Activated B cell treated with CpG ODN at 0.5 μM for 24 hours (primary cell): Measurements from ENCODE around the gene ITGB8. TPM values are rescaled to one million over a fixed set of nuclear protein-coding genes. Genes with fewer than 3 reads are reported as not detected.

Experiments
- ATAC-seq: fragments of 200-7000 bp; cut with Tn5 transposase; one replicate; pipeline ENCODE4 v1.10.0; 2021; ENCODE audit warnings: low read depth, mild to moderate bottlenecking, moderate library complexity
- CTCF ChIA-PET: fragments of 350-600 bp; sonication (Branson Sonifier 250); formaldehyde crosslinking; loops from one replicate; lab custom pipeline; 2021; ENCODE audit warnings: antibody characterized with exemption; lab: Charles Lee
- POLR2A ChIA-PET: fragments of 350-600 bp; sonication (Branson Sonifier 250); formaldehyde crosslinking; loops from one replicate; lab custom pipeline; 2021; ENCODE audit warnings: antibody characterized with exemption; lab: Charles Lee
- DNase-seq: peaks from one replicate; pipeline ENCODE4 v3.0.0; 2022
- H3K27ac Mint-ChIP-seq: one replicate; pipeline ENCODE4 v1.8.0; 2020; ENCODE audit warnings: mixed read lengths
- H3K27me3 Mint-ChIP-seq: one replicate; pipeline ENCODE4 v1.8.0; 2021; ENCODE audit warnings: mixed read lengths
- H3K36me3 Mint-ChIP-seq: one replicate; pipeline ENCODE4 v1.8.0; 2021; ENCODE audit warnings: low read depth, mixed read lengths
- H3K4me1 Mint-ChIP-seq: one replicate; pipeline ENCODE4 v1.8.0; 2021; ENCODE audit warnings: mixed read lengths
- H3K4me3 Mint-ChIP-seq: one replicate; pipeline ENCODE4 v1.8.0; 2020; ENCODE audit warnings: mild to moderate bottlenecking, mixed read lengths
- H3K9me3 Mint-ChIP-seq: one replicate; pipeline ENCODE4 v1.8.0; 2020; ENCODE audit warnings: mixed read lengths
- intact Hi-C: fragments of 100-400 bp; cut with micrococcal nuclease; formaldehyde crosslinking; loops from one replicate; pipeline ENCODE4 v1.15.1; 2024
- total RNA-seq: library from RNA; stranded (reverse); gene quantifications from 2 replicates; pipeline ENCODE4 v1.2.3, GENCODE V29; 2022
- TF ChIP-seq, protein P1 (sequence below): fragments of 200-600 bp; IDR thresholded peaks from one replicate; pipeline ENCODE4 v1.8.0; 2022; ENCODE audit warnings: antibody characterized with exemption, mild to moderate bottlenecking

Gene ITGB8
- total RNA-seq, 1 donor from 2014 or later, result 0.75 TPM

DNA sequence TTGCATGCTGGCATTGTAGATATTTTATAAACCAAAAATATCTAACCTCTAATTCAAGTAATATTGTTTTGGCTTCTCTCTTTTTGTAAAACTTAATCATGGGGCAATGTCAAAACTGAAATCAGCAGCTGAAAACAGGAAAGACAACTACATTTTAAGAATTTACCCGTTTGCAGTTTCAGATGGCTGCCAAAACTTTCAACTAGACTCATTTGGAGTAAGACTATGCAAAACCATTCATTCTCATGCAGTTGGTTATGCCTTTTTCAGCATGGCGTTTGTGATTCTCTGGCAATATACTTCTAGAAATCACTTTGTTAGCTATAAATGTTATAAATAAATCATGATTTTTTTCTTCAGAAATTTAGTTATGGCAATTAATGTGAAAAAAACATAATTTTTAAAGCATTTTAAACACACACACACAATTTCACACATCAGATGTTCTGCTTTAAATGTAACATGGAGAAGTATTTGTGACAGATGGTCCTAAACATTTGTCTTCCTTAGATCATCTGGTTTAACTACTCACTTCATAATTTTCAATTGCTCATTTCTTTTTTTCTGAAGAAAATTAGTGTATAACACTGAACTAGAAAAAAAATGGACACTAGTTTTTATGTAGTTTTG is 116.4 kb downstream of the ITGB8 start:
- Mint-ChIP-seq H3K27ac (no peak overlapping the region), H3K4me1 (no peaks in the 10 kb centered on the region), H3K9me3 (no peaks in the 10 kb centered on the region), H3K27me3 (peaks cover 12% of the 10 kb centered on the region), H3K4me3 (no peak overlapping the region), H3K36me3 (no peaks in the 10 kb centered on the region)
- intact Hi-C loops, result no loop called here
- no peak for ATAC-seq
- ChIA-PET POLR2A (no interaction called here), CTCF (no interaction called here)
- DNase-seq, result no peak
- TF ChIP-seq, protein P1, sequence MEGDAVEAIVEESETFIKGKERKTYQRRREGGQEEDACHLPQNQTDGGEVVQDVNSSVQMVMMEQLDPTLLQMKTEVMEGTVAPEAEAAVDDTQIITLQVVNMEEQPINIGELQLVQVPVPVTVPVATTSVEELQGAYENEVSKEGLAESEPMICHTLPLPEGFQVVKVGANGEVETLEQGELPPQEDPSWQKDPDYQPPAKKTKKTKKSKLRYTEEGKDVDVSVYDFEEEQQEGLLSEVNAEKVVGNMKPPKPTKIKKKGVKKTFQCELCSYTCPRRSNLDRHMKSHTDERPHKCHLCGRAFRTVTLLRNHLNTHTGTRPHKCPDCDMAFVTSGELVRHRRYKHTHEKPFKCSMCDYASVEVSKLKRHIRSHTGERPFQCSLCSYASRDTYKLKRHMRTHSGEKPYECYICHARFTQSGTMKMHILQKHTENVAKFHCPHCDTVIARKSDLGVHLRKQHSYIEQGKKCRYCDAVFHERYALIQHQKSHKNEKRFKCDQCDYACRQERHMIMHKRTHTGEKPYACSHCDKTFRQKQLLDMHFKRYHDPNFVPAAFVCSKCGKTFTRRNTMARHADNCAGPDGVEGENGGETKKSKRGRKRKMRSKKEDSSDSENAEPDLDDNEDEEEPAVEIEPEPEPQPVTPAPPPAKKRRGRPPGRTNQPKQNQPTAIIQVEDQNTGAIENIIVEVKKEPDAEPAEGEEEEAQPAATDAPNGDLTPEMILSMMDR, result no peak

DNA sequence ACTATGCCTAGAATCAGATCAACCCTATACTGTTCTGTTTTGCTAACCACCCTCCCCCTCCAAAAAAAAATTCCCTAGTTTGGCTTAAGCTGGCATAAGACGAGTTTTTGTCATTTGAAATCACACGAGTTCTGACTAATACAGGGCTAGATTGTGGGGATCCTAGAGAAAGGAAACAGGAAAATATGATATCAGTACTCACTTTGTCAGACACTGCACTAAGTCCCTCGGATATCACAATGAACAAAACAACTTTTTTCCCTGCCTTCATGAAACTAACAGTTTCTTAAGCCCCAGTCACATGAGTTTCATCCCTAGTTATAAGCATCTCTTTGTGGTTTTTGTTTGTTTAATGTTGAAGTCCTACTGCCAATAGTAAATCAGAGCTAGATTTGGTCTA is 118.5 kb downstream of the ITGB8 start:
- TF ChIP-seq, protein P1, result no peak
- intact Hi-C loops, result no loop called here
- DNase-seq (no peak), ATAC-seq (no peak)
- Mint-ChIP-seq H3K4me1 (no peaks in the 10 kb centered on the region), H3K36me3 (no peaks in the 10 kb centered on the region), H3K4me3 (no peak overlapping the region), H3K27me3 (peaks cover 8% of the 10 kb centered on the region), H3K9me3 (no peaks in the 10 kb centered on the region), H3K27ac (no peak overlapping the region)
- ChIA-PET POLR2A (no interaction called here), CTCF (no interaction called here)

DNA sequence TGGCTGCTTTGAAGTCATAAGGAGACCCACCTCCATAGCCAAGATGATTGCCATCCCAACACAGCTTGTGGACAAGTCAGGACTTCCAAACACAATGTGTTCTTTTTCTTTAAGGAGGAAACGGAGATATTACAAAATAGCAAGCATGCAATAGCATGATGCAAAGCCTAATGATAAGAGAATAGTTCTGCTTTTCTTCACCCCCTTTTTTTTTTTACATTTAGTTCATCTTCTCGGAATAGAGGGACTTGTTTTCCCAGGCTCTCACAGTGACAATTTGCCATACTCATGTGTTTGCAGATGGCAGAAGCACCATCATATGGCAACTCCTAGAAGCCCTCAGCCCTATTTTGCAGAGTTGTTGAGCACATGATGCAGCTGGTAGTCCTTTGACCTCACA is 119.8 kb downstream of the ITGB8 start:
- CTCF ChIA-PET, result no interaction called here
- H3K4me3 Mint-ChIP-seq, result no peak overlapping the region
- intact Hi-C loops, result no loop called here
- no peaks in the 10 kb centered on the region for H3K36me3 Mint-ChIP-seq
- DNase-seq, result no peak
- TF ChIP-seq, protein P1, result no peak
- H3K9me3 Mint-ChIP-seq, result no peaks in the 10 kb centered on the region
- peaks cover 8% of the 10 kb centered on the region for H3K27me3 Mint-ChIP-seq
- POLR2A ChIA-PET, result no interaction called here
- H3K27ac Mint-ChIP-seq, result no peak overlapping the region
- ATAC-seq, result no peak
- H3K4me1 Mint-ChIP-seq, result no peaks in the 10 kb centered on the region

DNA sequence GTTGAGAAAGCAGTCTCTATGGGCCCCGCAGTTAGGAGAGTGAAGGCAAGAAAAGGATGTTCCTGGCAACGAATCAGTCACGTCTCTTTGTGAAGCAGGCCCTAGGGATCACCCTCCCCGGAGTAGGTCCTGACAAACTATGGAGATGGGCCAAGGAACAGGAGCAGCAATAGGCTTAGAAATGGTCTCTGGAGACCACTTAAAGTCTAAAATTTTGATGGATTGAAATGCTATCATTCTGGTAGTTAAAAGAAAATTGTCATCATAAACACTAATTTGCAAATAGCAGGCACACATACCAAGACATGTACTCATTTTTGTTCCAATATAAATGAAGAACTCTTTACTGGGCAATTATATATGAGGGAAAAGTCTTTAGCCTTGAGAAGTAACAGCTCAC is 123.5 kb downstream of the ITGB8 start:
- TF ChIP-seq, protein P1, result no peak
- ATAC-seq, result no peak
- POLR2A ChIA-PET, result no interaction called here
- H3K36me3 Mint-ChIP-seq, result no peaks in the 10 kb centered on the region
- CTCF ChIA-PET, result no interaction called here
- no peaks in the 10 kb centered on the region for H3K4me1 Mint-ChIP-seq
- peaks cover 2% of the 10 kb centered on the region for H3K27me3 Mint-ChIP-seq
- no peak overlapping the region for H3K27ac Mint-ChIP-seq
- no peak for DNase-seq
- intact Hi-C loops, result no loop called here
- H3K9me3 Mint-ChIP-seq, result no peaks in the 10 kb centered on the region
- no peak overlapping the region for H3K4me3 Mint-ChIP-seq

DNA sequence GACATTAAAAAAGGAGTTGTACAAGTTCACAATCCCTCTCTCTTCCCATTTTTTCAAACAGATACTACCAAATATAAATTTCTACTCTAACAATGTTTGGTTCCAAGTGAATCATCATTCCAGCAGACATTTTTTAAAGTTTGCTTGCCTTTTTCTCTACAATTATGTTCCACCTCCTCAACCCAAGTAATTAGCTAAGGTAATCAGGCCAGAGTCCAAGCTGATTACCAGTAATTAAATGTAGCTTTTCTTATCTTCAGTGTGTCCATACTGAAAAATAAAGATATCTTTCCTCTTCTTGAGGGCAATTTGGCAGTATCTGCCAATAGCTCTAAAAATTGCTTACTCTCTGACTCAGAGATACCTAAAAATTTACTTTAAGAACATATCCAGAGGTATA is 126.0 kb downstream of the ITGB8 start:
- ATAC-seq, result no peak
- no peak for DNase-seq
- intact Hi-C loops, result no loop called here
- Mint-ChIP-seq H3K27ac (no peak overlapping the region), H3K9me3 (no peaks in the 10 kb centered on the region), H3K27me3 (peaks cover 2% of the 10 kb centered on the region), H3K4me1 (no peaks in the 10 kb centered on the region), H3K36me3 (no peaks in the 10 kb centered on the region), H3K4me3 (no peak overlapping the region)
- TF ChIP-seq, protein P1, result no peak
- ChIA-PET CTCF (no interaction called here), POLR2A (no interaction called here)
